SKM-1 (cell line): Measurements from ENCODE around the gene PTPN4.

Experiments
- DNase-seq: peaks from one replicate; lab custom pipeline; 2025; ENCODE audit not compliant: unreplicated experiment; lab: John Stamatoyannopoulos, UW

The PTPN4 gene

DNA sequence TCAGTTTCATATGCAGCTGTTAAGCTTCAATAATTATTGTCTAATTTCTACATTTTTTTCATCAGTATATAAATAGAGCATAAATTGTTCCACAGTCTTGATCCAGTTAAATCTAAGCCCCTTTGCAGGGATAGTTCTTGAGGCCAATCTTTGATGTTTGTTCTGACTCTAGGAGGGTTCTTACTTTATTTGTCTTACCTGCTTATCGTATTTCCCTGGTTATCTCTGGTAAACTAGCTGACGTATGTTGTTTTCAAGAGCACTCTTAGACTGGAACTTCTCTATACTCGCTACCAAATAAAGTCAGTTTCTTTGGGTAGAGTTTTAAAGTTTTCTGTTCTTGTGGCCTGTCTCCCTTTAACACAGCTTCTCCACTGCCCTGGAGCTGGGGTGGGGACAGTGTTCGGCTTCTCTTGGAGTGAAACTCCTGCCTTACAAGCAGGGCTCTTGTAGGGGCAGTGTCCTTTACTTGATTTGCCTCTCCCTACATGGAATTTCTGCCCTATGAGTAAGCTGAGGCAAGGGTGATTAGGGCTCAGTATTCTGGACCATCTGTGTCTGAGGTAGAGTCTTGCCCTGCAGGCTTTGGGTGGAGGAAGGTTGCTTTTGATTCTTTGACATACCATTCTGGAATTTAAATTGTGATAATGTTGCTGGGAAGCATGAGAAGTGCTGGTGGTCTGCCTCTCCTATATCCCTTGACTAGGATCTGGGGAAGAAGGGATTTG is 90.3 kb downstream of the PTPN4 start:
- no peak for DNase-seq

DNA sequence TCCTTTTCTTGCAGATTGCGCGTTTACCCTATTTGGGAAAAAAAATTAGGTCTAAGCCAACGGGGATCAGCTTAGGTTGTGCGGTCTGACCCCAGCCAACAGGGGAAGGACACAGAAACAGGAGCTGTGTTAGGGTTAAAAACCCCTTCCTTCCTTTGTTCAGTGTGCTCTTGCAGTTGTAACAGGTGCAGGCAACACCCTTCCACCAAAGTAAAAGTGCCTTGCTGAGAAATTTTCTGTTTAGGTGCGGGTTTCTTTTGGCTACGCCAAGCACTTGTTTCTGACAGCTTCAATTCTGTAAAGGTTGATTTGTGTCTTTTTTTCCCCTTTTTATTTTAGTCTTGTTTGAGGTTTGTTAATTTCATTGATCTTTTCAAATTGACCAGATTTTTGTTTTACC is 92.5 kb downstream of the PTPN4 start:
- no peak for DNase-seq

DNA sequence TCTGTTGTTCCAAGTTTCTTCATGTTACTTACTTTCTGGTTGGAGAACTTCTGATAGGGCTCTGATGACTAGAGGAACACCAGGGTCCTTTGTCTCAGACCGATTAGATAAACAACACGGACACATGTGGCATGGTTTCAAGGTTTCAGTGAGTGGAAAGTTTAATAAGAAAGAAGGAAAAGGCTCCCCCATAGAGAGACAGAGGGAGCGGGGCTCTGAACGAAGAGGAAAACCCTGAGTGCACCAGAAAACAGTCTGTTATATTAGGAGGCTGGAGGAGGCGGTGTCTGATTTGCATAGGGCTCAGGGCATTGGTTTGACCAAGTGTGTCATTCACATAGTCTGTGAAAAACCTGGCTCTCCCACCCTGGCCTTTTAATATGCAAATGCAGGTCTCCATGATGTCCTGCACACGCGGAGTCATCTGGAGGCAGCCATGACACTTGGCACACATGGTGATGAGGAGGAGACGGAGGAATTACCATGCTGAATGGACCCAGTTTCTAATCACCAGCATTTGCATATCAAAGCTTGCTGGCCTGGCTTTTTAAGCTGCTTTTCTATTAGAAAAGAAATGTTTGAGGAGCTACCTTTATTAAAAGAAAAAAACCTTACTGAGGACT is 94.2 kb downstream of the PTPN4 start:
- no peak for DNase-seq

DNA sequence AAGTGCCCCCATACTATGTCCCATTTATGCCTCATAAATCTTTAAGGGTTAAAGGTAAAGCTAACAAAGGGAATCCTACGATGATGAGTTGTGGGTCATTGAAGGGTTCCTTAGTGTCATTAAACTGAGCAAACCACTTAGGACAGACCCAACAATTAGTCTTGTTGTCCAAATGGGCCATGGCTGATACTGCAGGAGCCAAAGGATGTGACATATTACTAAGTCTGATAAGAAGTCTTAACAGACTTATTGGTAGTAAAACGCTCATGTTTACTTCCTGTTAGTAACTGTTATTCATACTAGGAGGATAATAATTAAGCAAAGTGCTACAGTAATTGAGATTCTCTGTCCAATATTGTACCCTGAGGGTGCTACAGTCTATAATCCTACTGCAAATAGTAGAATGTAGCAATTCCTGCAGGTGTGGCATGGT is 96.8 kb downstream of the PTPN4 start:
- no peak for DNase-seq

DNA sequence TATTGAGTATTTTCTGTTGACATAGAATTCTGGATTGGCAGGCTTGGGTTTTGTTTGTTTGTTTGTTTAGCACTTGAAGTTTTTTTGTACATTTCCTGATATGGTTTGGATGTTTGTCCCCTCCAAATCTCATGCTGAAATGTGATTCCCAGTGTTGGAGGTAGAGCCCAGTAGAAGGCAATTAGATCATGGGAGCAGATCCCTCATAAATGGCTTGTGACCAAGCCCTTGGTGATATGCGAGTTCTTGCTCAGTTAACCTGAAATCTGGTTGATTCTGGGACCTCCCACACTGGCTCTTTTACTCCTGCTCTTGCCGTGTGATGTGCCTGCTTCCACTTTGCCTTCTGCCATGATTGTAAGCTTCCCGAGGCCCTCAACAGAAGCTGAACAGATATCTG is 98.0 kb downstream of the PTPN4 start:
- no peak for DNase-seq

DNA sequence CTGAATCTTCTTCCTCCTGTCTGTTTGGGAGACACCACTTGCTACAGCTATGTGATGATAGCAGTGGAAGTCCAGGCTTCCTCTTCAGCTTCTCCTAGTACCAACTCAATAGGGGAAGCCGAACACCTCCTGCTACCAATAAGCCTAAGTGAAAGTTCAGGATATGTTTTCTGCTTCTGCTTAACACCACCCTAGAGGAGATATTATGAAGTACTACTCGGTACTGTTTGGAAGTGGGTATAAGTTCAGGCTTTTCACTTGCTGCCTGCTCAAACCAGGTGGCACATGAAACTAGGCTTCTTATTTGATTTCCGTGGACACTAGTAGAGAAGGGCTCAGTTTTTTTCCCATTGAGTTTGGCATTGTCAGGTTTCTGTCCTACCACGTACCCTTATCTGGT is 99.8 kb downstream of the PTPN4 start:
- DNase-seq = no peak

DNA sequence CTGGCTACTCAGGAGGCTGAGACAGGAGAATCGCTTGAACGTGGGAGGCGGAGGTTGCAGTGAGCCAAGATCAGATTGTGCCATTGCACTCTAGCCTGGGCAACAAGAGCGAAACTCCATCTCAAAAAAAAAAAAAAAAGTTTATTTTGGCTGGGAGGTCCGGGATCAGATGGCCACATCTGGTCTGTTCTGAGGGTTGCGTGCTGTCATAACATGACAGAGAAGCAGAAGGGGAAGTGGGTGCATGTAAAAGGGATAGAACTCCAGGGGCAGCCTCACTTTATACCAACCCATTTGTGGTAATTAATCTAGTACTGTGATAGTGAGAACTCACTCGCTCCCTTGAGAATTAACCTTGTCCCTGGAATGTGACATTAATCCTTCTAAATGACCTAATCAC is 101.2 kb downstream of the PTPN4 start:
- no peak for DNase-seq

DNA sequence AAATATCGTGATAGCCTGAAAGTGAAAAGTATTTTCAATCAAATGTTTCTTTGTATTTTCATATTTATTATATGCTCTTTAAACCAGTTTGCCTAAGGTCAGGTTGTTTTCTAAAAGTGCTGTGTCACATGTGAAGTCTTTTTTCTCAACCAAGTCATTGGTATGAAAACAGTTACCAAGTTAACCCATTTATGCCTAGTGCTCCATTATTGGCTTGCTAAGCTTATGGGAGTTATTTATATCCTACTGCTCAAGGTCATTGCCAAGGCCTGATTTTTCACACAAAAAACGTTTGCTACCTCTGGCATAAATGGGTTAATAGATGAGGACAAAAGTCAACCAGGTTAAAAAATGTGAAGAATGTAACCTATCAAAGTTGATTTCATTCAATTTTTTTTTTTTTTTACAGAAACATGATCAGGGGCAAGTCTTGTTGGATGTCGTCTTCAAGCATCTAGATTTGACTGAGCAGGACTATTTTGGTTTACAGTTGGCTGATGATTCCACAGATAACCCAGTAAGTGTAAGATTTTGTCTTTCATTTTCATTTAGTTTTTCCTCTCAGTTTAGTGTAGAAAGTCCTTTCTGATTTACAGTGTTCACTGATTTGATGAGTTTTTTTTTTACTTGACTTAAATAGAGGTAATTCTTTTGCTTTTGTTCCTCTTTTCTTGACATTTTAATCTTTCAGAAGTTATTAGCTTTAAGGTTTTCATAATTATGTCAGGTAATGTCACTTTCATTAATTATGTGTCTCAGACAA is 102.6 kb downstream of the PTPN4 start:
- DNase-seq = no peak

DNA sequence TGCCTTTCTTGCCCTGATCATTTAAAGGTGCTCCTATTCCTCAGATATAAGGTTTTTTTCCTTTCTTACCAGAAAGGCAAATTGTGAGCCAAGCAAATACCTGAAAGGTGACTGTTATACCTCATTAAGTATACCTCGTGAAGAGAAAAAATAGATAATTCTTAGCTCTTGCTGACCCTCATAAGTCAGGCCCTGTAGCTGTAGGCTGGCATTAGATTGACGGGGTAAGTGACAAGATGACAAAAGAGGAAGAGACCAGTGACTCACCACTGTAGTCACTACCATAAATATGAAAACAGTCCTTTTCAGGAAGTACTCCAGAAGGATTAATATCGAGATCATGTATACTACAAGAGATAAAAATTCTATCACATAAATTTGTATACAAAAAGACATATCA is 104.6 kb downstream of the PTPN4 start:
- no peak for DNase-seq

DNA sequence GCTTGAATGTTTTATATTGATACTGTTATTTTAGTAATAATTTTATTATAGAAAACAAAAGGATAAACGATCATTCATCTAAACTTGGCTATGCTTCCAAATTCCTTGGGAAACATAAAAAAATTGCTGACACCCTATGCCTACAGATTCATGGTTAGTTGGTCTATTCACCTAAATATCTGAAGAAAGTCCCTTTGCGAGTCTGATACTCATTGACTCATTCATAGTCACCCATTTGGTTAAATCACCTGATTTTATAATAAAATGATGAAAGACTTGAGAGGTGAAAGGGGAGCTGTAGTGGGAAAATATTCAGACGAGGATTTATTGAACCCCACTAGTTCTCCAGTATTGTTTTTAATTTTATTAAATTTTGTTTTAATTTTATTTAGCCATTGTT is 112.0 kb downstream of the PTPN4 start:
- no peak for DNase-seq

DNA sequence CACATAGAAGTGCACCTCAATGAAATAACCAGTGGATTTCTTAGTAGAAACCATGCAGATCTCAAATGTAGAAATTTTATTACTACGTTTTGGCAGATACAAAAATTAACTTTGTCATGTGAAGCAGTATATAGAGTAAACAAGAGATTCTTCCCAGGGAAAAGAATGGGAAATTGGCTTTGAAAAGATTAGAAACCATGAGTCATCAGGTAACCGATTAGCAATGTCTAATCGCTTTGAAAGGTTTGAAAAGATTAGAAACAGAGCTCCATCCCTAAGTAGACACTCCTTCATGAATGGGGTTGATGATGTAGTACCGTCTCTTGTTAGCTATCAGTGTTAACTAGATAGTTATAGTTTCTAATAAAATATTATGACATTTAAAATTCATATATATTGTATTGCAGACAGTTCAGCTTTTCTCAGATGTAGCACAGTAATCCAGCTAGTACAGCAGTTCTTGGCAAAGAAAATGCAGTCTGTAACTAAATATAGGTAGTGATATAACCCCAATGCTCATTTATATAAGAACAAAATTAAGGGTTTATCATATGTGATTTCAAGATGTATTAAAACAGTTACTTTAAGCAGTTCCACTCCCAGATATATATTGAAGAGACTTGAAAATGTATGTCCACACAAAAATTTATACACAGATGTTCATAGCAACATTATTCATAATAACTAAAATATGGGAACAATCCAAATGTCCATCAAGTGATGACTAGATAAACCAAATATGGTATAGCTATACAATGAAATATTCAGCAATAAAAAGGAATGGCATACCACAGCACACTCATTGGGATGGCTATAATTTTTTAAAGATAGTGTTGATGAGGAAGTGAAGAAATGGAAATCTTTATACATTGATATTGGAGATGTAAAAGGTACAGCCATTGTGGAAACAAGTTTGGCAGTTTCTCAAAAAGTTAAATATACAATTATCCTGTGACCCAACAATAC is 113.9 kb downstream of the PTPN4 start:
- DNase-seq = no peak

DNA sequence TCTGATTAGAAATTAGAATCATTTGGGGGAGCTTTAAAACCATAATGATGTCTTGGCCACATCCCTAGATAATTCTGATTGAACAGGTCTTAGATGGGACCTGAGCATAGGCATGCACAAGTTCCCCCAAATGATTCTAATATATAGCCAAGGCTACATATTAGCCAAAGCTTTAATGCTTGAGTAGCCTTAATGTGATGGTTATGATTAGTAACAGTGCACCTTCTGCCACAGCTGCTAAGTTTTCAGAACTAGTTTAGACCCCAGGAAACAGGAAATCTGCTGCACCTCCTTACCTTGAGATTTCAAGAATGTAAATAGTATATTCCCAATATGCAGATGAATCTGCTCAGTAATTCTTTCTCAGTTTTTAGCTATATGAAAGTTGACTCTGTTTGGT is 119.8 kb downstream of the PTPN4 start:
- DNase-seq = no peak

DNA sequence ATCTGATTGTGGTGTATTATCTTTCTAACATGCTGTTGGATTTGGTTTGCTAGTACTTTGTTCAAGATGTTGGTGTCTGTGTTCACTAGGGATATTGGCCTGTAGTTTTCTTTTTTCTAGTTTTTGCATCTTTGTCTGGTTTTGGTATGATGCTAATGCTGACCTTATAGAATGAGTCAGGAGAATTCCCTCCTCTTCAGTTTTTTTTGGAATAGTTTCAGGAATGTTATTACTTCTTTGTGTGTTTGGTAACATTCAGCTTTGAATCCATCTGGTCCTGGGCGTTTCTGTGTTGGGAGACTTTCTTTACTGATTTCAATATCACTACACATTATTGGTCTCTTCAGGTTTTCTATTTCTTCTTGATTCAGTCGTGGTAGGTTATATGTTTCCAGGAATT is 129.0 kb downstream of the PTPN4 start:
- no peak for DNase-seq

DNA sequence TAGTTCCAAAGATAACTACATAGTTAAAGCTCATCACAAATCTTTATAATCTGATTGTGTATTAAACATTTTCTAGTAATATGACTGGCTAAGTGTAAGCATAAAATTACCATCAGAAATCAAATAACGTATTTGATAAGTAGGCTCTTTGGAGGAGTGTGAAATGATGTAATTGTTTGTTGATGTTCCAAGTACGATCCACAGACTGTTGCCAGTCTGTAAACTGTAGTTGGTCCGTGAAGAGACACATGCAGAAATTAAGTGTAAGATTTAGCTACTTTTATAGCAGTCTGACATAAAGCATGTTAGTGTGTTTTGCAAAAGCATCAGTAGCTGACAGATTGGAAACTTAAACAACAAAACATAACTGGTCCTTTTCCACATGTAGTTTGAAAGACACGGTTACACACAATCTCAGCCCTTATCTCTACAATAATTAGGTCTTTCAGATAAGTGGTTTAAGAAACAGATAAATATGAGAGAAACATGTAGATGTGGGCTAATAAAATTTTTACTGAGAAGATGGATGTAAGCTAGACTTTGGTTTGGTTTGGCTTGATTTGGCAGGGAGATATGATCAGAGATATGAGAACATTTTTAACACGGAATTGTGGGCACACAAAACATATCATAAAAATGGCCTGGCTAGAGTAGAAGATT is 138.1 kb downstream of the PTPN4 start:
- no peak for DNase-seq

DNA sequence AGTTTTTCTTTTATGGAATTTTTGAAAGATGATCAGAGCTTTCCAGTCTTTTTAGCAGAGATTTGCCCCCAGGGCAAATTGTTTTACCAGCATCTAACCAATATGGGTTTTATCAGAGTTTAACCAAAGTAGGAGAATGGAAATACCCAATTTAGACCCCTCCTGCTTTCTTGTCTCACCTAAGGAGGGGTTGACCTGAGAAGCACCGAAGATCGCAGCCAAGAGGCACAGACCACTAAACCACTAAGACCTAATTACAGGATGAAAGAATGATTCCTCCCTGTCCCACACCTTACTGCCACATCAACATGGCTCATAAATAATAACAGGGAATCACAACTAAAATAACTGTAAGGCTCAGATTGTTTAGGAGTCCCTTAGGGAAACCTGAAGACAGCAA is 141.3 kb downstream of the PTPN4 start:
- no peak for DNase-seq

DNA sequence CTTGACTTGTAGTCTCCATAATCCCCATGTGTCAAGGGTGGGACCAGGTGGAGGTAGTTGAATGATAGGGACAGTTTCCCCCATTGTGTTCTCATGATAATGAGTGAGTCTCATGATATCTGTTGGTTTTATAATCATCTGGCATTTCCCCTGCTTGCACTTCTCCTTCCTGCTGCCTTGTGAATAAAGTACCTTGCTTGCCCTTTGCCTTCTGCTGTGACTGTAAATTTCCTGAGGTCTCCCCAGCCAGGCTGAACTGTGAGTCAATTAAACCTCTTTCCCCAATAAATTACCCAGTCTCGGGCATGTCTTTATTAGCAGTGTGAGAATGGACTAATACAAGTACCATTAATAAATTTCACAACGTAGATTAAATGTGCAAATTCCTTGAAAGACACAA is 150.8 kb downstream of the PTPN4 start:
- DNase-seq = no peak

DNA sequence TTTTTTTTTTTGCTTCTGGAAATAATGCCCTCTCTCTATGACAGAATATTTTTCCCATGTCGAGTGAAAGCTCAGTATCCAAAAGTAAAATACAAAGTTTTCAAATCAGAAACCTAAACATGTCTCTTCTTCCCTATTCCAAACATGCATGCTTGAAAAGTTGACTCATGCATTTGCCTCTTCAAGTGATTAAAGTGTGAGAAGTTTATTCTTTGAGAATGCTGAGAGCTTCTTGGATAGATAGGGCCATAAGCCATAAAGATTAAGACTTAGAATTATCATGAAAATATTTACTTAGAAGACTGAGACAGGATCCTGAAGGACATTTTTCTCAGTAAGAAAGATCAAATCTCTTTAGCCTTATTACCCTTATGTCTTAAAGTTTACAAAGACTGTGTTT is 154.5 kb downstream of the PTPN4 start:
- no peak for DNase-seq

DNA sequence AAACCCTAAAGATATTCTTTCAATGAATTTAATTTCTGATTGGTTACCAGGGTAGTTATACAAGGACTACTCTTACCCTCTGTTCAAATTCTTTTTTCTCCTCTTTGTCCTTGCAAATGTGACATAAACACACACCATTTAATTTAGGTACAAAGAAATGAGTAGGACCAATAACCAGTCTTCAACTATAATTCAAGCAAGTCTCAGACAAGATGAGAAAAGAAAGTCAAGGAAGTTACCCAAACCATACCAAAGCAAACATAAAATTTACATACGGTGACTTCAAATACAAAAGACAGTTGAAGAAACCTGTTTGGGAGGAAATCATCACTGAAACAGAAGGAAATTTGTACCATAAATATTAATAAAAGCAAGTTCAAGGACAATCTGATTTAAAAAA is 162.1 kb downstream of the PTPN4 start:
- no peak for DNase-seq

DNA sequence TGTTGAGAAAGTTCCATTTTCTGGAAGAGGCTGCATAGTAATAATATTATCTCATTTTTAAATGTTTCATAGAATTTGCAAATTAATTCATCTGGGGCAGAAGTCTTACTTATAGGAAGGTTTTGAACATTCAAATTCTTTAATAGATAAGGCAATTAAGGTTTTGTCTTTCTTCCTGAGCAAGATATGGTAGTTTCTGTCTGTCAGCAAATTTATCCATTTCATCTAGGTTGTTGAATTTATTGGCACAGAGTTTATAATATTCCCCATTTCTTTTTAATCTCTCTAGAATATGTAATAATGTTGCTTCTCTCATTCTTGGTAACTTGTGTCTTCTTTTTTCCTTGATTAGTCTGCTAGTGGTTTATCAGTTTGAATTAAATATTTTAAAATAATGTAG is 163.0 kb downstream of the PTPN4 start:
- no peak for DNase-seq

DNA sequence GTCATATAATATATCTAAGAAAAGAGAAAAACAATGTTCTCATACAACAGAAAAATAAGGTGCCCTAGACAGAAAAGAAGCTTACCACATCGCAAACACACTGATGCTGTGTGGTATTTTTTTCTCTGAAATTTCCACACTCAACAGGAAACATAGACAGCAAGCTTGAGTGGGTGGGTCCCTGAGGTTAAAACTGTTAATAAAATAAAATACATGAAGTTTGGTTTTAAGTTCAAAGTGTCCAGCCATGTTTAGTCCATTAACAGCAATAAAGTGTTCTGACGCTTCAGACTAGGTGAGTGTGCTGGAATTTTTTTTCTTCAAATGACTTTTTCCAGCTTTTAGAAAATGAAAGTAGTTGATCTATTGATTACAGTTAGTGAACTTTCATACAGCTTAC is 169.8 kb downstream of the PTPN4 start:
- no peak for DNase-seq

DNA sequence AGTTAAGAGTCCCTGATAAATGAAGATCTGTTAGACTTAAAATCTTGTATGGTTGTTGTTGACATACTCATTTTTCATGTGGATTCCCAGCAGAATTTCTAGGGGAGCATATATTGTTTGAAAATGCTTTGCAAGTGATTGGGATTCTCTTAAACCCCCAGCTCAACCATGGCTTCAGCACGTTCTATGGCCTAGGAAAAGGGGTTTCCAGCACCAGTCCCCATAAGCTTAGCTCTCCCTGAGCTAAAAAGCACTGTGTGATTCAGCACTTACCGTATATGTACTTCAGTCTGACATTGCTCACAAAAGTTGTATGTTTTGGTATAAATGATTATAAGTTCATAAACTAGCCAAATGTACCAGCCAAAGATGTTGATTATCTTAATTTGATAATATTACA is 173.1 kb downstream of the PTPN4 start:
- DNase-seq = no peak
